Fibroblast of lung (primary cell): ENCODE data around the gene AFF2. TPM values are rescaled to one million over a fixed set of nuclear protein-coding genes. Genes with fewer than 3 reads are reported as not detected.

ENCODE experiments used
- DNase-seq, 2 donors: peaks; one replicate each; pipeline versions ENCODE4 v3.0.0 to v3.0.0-alpha.2; 2010; ENCODE audit warnings: low read depth in 2 of 2
- H2AFZ ChIP-seq: 2 replicates; pipeline ENCODE4 v1.5.1; 2012; ENCODE audit warnings: low read length, control low read depth, inconsistent platforms
- H3K27ac ChIP-seq: 2 replicates; pipeline ENCODE4 v1.5.1; 2011; ENCODE audit warnings: low read length, control low read depth; ENCODE audit not compliant: insufficient read depth
- H3K27me3 ChIP-seq: 2 replicates; pipeline ENCODE4 v1.5.1; 2011; ENCODE audit warnings: mild to moderate bottlenecking, low read length; ENCODE audit not compliant: control insufficient read depth, insufficient read depth
- H3K36me3 ChIP-seq: 2 replicates; pipeline ENCODE4 v1.5.1; 2011; ENCODE audit warnings: low read length; ENCODE audit not compliant: control insufficient read depth, insufficient read depth
- H3K4me1 ChIP-seq: 2 replicates; pipeline ENCODE4 v1.5.1; 2011; ENCODE audit warnings: low read length; ENCODE audit not compliant: control insufficient read depth, insufficient read depth; ENCODE audit errors: extremely low read depth
- H3K4me2 ChIP-seq: 2 replicates; pipeline ENCODE4 v1.5.1; 2011; ENCODE audit warnings: low read length, control low read depth; ENCODE audit not compliant: insufficient read depth; ENCODE audit errors: extremely low read depth
- H3K4me3 ChIP-seq, 4 experiments: fragments of 200-600 bp in 1 of 4; sonication (generic) in 1 of 4; replicated peaks in 1 of 4; 2 replicates each; pipeline ENCODE4 v1.5.1; 2011 to 2016; ENCODE audit warnings: low read length in 4 of 4, low read depth in 3 of 4, mild to moderate bottlenecking in 3 of 4, control low read depth in 2 of 4, inconsistent platforms in 1 of 4, mixed read lengths in 1 of 4; ENCODE audit not compliant: insufficient read depth in 1 of 4; ENCODE audit errors: control extremely low read depth in 1 of 4
- H3K79me2 ChIP-seq: 2 replicates; pipeline ENCODE4 v1.5.1; 2012; ENCODE audit warnings: mild to moderate bottlenecking, low read length, inconsistent platforms; ENCODE audit not compliant: control insufficient read depth, insufficient read depth
- H3K9ac ChIP-seq: 2 replicates; pipeline ENCODE4 v1.5.1; 2011; ENCODE audit warnings: mild to moderate bottlenecking, low read length, control low read depth; ENCODE audit not compliant: insufficient read depth
- H3K9me3 ChIP-seq: 2 replicates; pipeline ENCODE4 v1.5.1; 2012; ENCODE audit warnings: low read depth, low read length; ENCODE audit not compliant: control insufficient read depth, insufficient read depth
- H4K20me1 ChIP-seq: 2 replicates; pipeline ENCODE4 v1.5.1; 2011; ENCODE audit warnings: low read length; ENCODE audit not compliant: control insufficient read depth, insufficient read depth; ENCODE audit errors: extremely low read depth
- EZH2 ChIP-seq: IDR thresholded peaks from 2 replicates; pipeline ENCODE4 v1.5.1; 2012; ENCODE audit warnings: low read length, control low read depth, mild to moderate bottlenecking; ENCODE audit errors: missing control alignments
- polyA plus RNA-seq, 2 donors: library from polyadenylated mRNA; depleted of rRNA in 1 of 2; stranded (reverse) in 1 of 2; unstranded in 1 of 2; fragments of >200 nt; gene quantifications; 2 replicates each; pipeline ENCODE4 v1.2.1, GENCODE V29; 2011 to 2012; ENCODE audit warnings: missing spikeins in 1 of 2
- total RNA-seq: library from RNA; depleted of rRNA; stranded (reverse); fragments of >200 nt; gene quantifications from 2 replicates; pipeline ENCODE4 v1.2.1, GENCODE V29; 2014
- TF ChIP-seq, protein P1 (sequence below), 2 donors: IDR thresholded peaks in 1 of 2; conservative IDR thresholded peaks in 1 of 2; 1 replicate in 1 of 2; 2 replicates in 1 of 2; pipeline ENCODE4 v1.5.1; 2011 to 2012; ENCODE audit warnings: low read length in 2 of 2, control low read depth in 1 of 2, inconsistent platforms in 1 of 2, low read depth in 1 of 2, mild to moderate bottlenecking in 1 of 2

Gene AFF2
- total and polyA plus RNA-seq, 2 donors (not counting 1 experiment from before 2014, with no cell fraction given): under 0.01 to 0.05 TPM

DNA sequence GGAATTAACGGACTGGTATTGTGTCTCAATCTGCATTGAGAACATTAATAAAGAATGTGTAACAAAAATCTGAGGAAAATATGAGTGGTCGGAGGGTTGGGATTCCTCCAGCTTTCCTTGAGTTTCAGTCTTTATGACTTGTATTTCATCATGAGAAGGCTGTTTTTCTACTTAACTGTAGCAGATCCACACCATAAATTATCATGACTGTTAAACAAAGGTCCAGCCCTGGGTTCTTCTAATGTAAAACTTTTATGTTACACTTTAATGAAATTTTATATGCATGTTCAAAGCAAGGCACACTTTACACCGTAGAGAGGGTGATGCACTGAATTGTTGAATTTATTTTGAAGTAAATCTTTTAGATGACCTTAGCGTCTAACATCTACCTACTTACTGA lies 7.0 kb downstream of the AFF2 start:
- Histone ChIP-seq H3K9ac (no peak overlapping the region), H4K20me1 (no peaks in the 10 kb centered on the region), H3K27ac (no peak overlapping the region), H3K4me1 (no peaks in the 10 kb centered on the region), H3K4me3 (no peak overlapping the region), H3K36me3 (no peaks in the 10 kb centered on the region), H3K9me3 (no peaks in the 10 kb centered on the region), H3K79me2 (no peaks in the 10 kb centered on the region), H2AFZ (no peak overlapping the region), H3K27me3 (no peaks in the 10 kb centered on the region), H3K4me2 (no peak overlapping the region)
- DNase-seq: no peak
- TF ChIP-seq, protein P1, sequence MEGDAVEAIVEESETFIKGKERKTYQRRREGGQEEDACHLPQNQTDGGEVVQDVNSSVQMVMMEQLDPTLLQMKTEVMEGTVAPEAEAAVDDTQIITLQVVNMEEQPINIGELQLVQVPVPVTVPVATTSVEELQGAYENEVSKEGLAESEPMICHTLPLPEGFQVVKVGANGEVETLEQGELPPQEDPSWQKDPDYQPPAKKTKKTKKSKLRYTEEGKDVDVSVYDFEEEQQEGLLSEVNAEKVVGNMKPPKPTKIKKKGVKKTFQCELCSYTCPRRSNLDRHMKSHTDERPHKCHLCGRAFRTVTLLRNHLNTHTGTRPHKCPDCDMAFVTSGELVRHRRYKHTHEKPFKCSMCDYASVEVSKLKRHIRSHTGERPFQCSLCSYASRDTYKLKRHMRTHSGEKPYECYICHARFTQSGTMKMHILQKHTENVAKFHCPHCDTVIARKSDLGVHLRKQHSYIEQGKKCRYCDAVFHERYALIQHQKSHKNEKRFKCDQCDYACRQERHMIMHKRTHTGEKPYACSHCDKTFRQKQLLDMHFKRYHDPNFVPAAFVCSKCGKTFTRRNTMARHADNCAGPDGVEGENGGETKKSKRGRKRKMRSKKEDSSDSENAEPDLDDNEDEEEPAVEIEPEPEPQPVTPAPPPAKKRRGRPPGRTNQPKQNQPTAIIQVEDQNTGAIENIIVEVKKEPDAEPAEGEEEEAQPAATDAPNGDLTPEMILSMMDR (conservative IDR thresholded peaks at IDR 0.05 in 1 of 2, IDR thresholded peaks at IDR 0.05 in 1 of 2; ENCODE audit: low read depth in 1 of 2, low read length in 2 of 2): no peak
- TF ChIP-seq EZH2: no peak

DNA sequence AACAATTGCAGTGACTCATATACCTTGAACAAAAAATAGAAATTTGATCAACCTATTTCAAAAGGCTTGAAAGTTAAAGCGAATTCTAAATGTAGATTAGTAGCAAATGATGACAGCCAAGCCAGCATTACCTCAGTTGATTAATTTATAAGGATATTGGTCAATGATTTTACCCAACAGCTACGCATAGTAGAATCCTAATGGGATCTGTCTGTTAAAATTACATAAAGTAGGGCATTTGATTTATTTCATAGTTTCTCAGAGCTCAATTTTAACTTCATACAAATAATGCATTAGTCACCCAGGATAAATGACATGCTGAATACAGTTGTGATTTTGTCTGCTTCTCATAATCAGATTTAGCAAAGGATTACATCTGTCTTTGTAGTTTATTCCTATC lies 12.0 kb downstream of the AFF2 start:
- H3K4me1 ChIP-seq: no peaks in the 10 kb centered on the region
- H3K4me2 ChIP-seq: no peak overlapping the region
- no peaks in the 10 kb centered on the region for H3K9me3 ChIP-seq
- TF ChIP-seq EZH2: no peak
- TF ChIP-seq, protein P1 (conservative IDR thresholded peaks at IDR 0.05 in 1 of 2, IDR thresholded peaks at IDR 0.05 in 1 of 2; ENCODE audit: low read depth in 1 of 2, low read length in 2 of 2): no peak
- no peaks in the 10 kb centered on the region for H3K36me3 ChIP-seq
- no peak overlapping the region for H3K9ac ChIP-seq
- no peak for DNase-seq
- H3K79me2 ChIP-seq: no peaks in the 10 kb centered on the region
- no peak overlapping the region for H2AFZ ChIP-seq
- no peak overlapping the region for H3K27ac ChIP-seq
- no peak overlapping the region for H3K4me3 ChIP-seq
- no peaks in the 10 kb centered on the region for H3K27me3 ChIP-seq
- H4K20me1 ChIP-seq: no peaks in the 10 kb centered on the region

DNA sequence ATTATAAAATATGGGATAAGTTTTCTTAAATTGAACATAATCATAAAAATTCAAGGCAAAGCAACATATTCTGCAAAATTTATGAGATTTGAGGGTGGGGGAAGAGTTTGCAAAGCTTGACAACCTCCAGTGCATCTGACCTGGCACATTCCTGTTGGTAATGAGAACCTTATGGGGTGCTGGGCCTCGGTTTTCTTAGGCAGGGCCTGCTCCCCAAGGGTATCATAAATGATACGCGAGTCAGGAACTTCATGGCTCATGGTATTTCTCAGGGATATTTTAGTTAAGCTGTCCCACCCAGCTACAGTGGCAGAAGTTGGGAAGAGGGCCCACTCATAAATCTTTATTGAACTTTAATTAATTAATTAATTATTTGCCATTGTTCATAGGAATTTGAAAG lies 13.2 kb downstream of the AFF2 start:
- Histone ChIP-seq H3K9me3 (no peaks in the 10 kb centered on the region), H3K4me2 (no peak overlapping the region), H3K36me3 (no peaks in the 10 kb centered on the region), H3K27ac (no peak overlapping the region), H3K27me3 (no peaks in the 10 kb centered on the region), H2AFZ (no peak overlapping the region), H3K4me1 (no peaks in the 10 kb centered on the region), H3K9ac (no peak overlapping the region), H4K20me1 (no peaks in the 10 kb centered on the region), H3K79me2 (no peaks in the 10 kb centered on the region), H3K4me3 (no peak overlapping the region)
- DNase-seq: no peak
- TF ChIP-seq EZH2: no peak
- TF ChIP-seq, protein P1 (conservative IDR thresholded peaks at IDR 0.05 in 1 of 2, IDR thresholded peaks at IDR 0.05 in 1 of 2; ENCODE audit: low read depth in 1 of 2, low read length in 2 of 2): no peak
